Adrenal gland (tissue), 12 donors: ENCODE data around the gene HMSD. TPM values are rescaled to one million over a fixed set of nuclear protein-coding genes. Genes with fewer than 3 reads are reported as not detected.

Experiments used
- DNase-seq, 7 donors: peaks; one replicate each; pipeline ENCODE4 v3.0.0-alpha.2; 2019 to 2020
- H3K27ac ChIP-seq, 5 donors: fragments of 200-600 bp; sonication (generic) in 4 of 5; 1 replicate in 3 of 5; 2 replicates in 2 of 5; pipeline versions ENCODE4 v1.5.1 to v1.8.0; 2016 to 2020; ENCODE audit warnings: mild to moderate bottlenecking in 1 of 5
- H3K27me3 ChIP-seq: fragments of 200-600 bp; 2 replicates; pipeline ENCODE4 v1.8.0; 2021
- H3K36me3 ChIP-seq, 2 donors: fragments of 200-600 bp; replicated peaks in 1 of 2; 1 replicate in 1 of 2; 2 replicates in 1 of 2; pipeline versions ENCODE4 v1.5.1 to v1.8.0; 2018 to 2022
- H3K4me1 ChIP-seq, 2 donors: fragments of 200-600 bp; replicated peaks in 1 of 2; 1 replicate in 1 of 2; 2 replicates in 1 of 2; pipeline versions ENCODE4 v1.5.1 to v1.8.0; 2018 to 2021
- H3K4me3 ChIP-seq, 4 donors: fragments of 200-600 bp; sonication (generic) in 3 of 4; one replicate each; pipeline ENCODE4 v1.5.1; 2016 to 2018
- H3K9me3 ChIP-seq, 3 donors: fragments of 200-600 bp; sonication (generic) in 1 of 3; replicated peaks in 1 of 3; 1 replicate in 2 of 3; 2 replicates in 1 of 3; pipeline versions ENCODE4 v1.5.1 to v1.8.0; 2016 to 2021
- POLR2A ChIP-seq, 2 donors: fragments of 450-650 bp; IDR thresholded peaks; one replicate each; pipeline ENCODE4 v1.6.1; 2017; ENCODE audit warnings: antibody characterized with exemption in 2 of 2, mild to moderate bottlenecking in 2 of 2, moderate library complexity in 1 of 2
- WGBS, 4 donors: extraction: QIAGEN DNeasy Blood & Tissue Kit in 2 of 4; methylation state at CpG; one replicate each; pipeline versions ENCODE4 v1.1.5 to v1.1.7; 2013 to 2017; 5-methylcytosine and 5-hydroxymethylcytosine counted together
- intact Hi-C, 2 donors: fragments of 100-400 bp; cut with DNase I; formaldehyde crosslinking; loops; one replicate each; pipeline versions ENCODE4 v1.14.1 to v1.15.0; 2022 to 2023
- polyA plus RNA-seq, 3 donors: library from polyadenylated mRNA; stranded (reverse); fragments of 200-250 nt in 2 of 3; fragments of 350-450 nt in 1 of 3; fragmentation: Illumina TruSeq in 1 of 3; extraction: RNeasy Lipid Tissue Mini Kit (QIAGEN cat#74804) in 1 of 3; gene quantifications; one replicate each; pipeline ENCODE4 v1.2.3, GENCODE V29; 2013 to 2014
- total RNA-seq, 9 donors: library from RNA; depleted of rRNA in 4 of 9; stranded (reverse); fragments of >200 nt in 4 of 9; fragments of 120-200 nt in 1 of 9; fragmentation: NEBNext Ultra II Directional in 1 of 9; extraction: Animal tissue kit (Norgen Biotek cat#: 25700) in 1 of 9; gene quantifications; one replicate each; pipeline versions ENCODE4 v1.1.0 to v1.2.4, GENCODE V29; 2013 to 2023
- TF ChIP-seq, protein P1 (sequence below), 6 experiments: fragments of 450-650 bp in 4 of 6; fragments of 200-600 bp in 2 of 6; sonication (generic) in 1 of 6; IDR thresholded peaks; 1 replicate in 5 of 6; 2 replicates in 1 of 6; pipeline versions ENCODE4 v1.5.1 to v1.8.0; 2016 to 2021; ENCODE audit warnings: antibody characterized with exemption in 6 of 6, mild to moderate bottlenecking in 2 of 6, moderate library complexity in 1 of 6
- donor health status: healthy with polysubstance abuse.
- donor health status: Bipolar disorder and iron deficiency.
- donor health status: DM: yes; HTN: yes; CAD: no.
- donor health status: DM: no; HTN: no; CAD: no.
- donor health status: DM: no; HTN: no; CAD: no.
- donor health status: DM: yes; HTN: yes; CAD: no.

HMSD gene
- total and polyA plus RNA-seq, 12 donors, result 0.13 to 0.57 (median 0.16) TPM; not detected in 9

DNA sequence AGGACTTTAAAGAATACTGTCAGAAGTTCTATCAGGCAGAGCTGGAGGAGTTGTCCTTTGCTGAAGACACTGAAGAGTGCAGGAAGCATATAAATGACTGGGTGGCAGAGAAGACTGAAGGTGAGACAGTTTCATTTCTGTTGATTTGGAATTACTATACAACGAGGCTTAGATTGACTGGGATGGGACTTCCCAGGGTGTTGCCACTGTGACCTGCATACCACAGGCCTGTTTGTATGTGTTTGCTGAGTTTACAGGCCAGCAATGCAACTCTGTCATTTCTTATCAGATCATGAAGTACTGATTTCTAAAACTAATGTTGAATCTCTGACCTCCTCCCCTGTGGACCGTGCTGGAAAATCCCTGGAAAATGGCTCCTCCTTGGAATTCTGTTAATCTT, 32.6 kb downstream of the HMSD start:
- no peaks in the 10 kb centered on the region for H3K27me3 ChIP-seq
- H3K4me1 ChIP-seq, result peaks cover 0 to 11% of the 10 kb centered on the region in 2 donors
- peaks cover 0 to 38% of the 10 kb centered on the region in 2 donors for H3K36me3 ChIP-seq
- no peaks in the 10 kb centered on the region for H3K9me3 ChIP-seq
- TF ChIP-seq, protein P1, sequence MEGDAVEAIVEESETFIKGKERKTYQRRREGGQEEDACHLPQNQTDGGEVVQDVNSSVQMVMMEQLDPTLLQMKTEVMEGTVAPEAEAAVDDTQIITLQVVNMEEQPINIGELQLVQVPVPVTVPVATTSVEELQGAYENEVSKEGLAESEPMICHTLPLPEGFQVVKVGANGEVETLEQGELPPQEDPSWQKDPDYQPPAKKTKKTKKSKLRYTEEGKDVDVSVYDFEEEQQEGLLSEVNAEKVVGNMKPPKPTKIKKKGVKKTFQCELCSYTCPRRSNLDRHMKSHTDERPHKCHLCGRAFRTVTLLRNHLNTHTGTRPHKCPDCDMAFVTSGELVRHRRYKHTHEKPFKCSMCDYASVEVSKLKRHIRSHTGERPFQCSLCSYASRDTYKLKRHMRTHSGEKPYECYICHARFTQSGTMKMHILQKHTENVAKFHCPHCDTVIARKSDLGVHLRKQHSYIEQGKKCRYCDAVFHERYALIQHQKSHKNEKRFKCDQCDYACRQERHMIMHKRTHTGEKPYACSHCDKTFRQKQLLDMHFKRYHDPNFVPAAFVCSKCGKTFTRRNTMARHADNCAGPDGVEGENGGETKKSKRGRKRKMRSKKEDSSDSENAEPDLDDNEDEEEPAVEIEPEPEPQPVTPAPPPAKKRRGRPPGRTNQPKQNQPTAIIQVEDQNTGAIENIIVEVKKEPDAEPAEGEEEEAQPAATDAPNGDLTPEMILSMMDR (IDR thresholded peaks at IDR 0.05), result no peak
- no peak for TF ChIP-seq POLR2A (IDR thresholded peaks at IDR 0.05)
- 50 to 69% (median 58%) methylated on average over 1 to 2 of the region's 2 CpGs for WGBS, 4 donors
- no peak overlapping the region for H3K27ac ChIP-seq
- no peak overlapping the region for H3K4me3 ChIP-seq
- DNase-seq, result no peak
- intact Hi-C loops, result no loop called here

DNA sequence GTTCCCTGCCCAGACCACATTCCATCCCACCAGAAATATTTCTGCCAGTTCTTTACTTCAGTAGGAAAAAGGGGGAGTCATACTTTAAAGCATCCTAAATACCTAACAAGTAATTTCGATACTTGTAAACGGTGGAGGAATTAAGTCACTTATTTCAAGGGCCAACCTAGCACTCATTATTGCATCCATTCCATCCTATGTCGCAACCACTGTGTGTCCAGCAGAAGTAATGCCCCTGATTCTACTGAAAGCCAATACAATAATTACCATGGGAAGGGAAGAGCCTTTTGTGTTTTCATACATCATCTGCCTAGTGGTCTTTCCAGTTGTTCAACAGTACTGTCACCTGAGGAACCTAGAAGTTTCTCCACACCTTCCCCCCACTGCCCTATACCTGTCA, 33.3 kb downstream of the HMSD start:
- Histone ChIP-seq H3K27ac (no peak overlapping the region), H3K9me3 (no peaks in the 10 kb centered on the region), H3K36me3 (peaks cover 0 to 45% of the 10 kb centered on the region in 2 donors), H3K27me3 (no peaks in the 10 kb centered on the region), H3K4me1 (peaks cover 0 to 11% of the 10 kb centered on the region in 2 donors), H3K4me3 (no peak overlapping the region)
- intact Hi-C loops, result no loop called here
- 80 to 89% (median 84%) methylated on average over 3 of the region's 3 CpGs for WGBS, 4 donors
- no peak for DNase-seq
- TF ChIP-seq, protein P1 (IDR thresholded peaks at IDR 0.05), result no peak
- no peak for TF ChIP-seq POLR2A (IDR thresholded peaks at IDR 0.05)

DNA sequence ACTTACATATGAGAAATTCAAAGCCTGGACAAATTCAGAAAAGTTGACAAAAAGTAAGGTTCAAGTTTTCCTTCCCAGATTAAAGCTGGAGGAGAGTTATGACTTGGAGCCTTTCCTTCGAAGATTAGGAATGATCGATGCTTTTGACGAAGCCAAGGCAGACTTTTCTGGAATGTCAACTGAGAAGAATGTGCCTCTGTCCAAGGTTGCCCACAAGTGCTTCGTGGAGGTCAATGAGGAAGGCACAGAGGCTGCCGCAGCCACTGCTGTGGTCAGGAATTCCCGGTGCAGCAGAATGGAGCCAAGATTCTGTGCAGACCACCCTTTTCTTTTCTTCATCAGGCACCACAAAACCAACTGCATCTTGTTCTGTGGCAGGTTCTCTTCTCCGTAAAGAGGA, 37.8 kb downstream of the HMSD start:
- Histone ChIP-seq H3K27ac (no peak overlapping the region), H3K27me3 (no peaks in the 10 kb centered on the region), H3K9me3 (no peaks in the 10 kb centered on the region), H3K4me3 (no peak overlapping the region), H3K36me3 (peaks cover 0 to 44% of the 10 kb centered on the region in 2 donors), H3K4me1 (no peaks in the 10 kb centered on the region)
- WGBS, 4 donors, result 68 to 73% (median 72%) methylated on average over 7 of the region's 7 CpGs
- intact Hi-C loops, result no loop called here
- TF ChIP-seq, protein P1 (IDR thresholded peaks at IDR 0.05), result no peak
- TF ChIP-seq POLR2A (IDR thresholded peaks at IDR 0.05), result no peak
- DNase-seq, result no peak

DNA sequence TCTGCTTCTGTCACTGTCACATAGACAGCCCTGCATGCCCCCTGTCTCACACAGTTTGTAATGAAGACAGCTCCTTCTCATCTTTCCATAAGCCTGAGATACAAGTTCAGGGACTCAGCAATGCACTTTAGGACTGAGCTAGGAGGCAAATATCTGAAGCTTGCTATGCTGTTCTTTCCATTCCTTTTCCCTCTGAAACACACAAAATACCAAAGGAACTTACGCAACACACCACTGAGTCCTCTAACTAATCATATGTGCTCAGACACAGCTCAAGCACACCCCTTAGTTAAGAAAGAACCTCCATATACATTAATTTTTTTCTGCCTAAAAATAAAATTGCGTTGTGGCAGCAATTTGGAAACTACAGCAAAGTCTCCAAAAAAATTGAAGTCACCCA, 38.6 kb downstream of the HMSD start:
- no peaks in the 10 kb centered on the region for H3K27me3 ChIP-seq
- no peak overlapping the region for H3K4me3 ChIP-seq
- peaks cover 0 to 35% of the 10 kb centered on the region in 2 donors for H3K36me3 ChIP-seq
- TF ChIP-seq, protein P1 (IDR thresholded peaks at IDR 0.05), result no peak
- TF ChIP-seq POLR2A (IDR thresholded peaks at IDR 0.05), result no peak
- DNase-seq, result no peak
- H3K4me1 ChIP-seq, result no peaks in the 10 kb centered on the region
- H3K9me3 ChIP-seq, result no peaks in the 10 kb centered on the region
- WGBS, 4 donors, result 46 to 89% (median 69%) methylated on average over 2 of the region's 2 CpGs
- H3K27ac ChIP-seq, result no peak overlapping the region
- intact Hi-C loops, result no loop called here
